ENCODE measurements around the gene RAD51B. TPM values are rescaled to one million over a fixed set of nuclear protein-coding genes. Genes with fewer than 3 reads are reported as not detected.
A peak's percentile ranks its signal among the peaks of the same experiment; 100 is the strongest.

The RAD51B gene
- total RNA-seq, 2 donors from 2014 or later = 9.3 to 12.1 TPM

- Histone ChIP-seq H3K27ac (peak overlapping the region; percentile 39 to 48), H3K9me3 (no peaks in the 10 kb centered on the region), H3K4me3 (no peak overlapping the region), H3K36me3 (no peaks in the 10 kb centered on the region), H3K4me1 (ENCODE audit: control insufficient read depth in 1 of 2, low read depth in 2 of 2) (peaks cover 41 to 67% of the 10 kb centered on the region in 2 donors), H3K27me3 (replicated peaks; ENCODE audit: insufficient read depth) (no peaks in the 10 kb centered on the region)
- DNase-seq (ENCODE audit: low spot score) (no peak), ATAC-seq (ENCODE audit: insufficient number of reproducible peaks, low FRiP score, low read depth) (no peak)
- TF ChIP-seq, protein P1, sequence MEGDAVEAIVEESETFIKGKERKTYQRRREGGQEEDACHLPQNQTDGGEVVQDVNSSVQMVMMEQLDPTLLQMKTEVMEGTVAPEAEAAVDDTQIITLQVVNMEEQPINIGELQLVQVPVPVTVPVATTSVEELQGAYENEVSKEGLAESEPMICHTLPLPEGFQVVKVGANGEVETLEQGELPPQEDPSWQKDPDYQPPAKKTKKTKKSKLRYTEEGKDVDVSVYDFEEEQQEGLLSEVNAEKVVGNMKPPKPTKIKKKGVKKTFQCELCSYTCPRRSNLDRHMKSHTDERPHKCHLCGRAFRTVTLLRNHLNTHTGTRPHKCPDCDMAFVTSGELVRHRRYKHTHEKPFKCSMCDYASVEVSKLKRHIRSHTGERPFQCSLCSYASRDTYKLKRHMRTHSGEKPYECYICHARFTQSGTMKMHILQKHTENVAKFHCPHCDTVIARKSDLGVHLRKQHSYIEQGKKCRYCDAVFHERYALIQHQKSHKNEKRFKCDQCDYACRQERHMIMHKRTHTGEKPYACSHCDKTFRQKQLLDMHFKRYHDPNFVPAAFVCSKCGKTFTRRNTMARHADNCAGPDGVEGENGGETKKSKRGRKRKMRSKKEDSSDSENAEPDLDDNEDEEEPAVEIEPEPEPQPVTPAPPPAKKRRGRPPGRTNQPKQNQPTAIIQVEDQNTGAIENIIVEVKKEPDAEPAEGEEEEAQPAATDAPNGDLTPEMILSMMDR (IDR thresholded peaks at IDR 0.05) = no peak
Observed at GRCh38 chr14:68139431-68140075, 320.0 kb downstream of the RAD51B start.

DNA sequence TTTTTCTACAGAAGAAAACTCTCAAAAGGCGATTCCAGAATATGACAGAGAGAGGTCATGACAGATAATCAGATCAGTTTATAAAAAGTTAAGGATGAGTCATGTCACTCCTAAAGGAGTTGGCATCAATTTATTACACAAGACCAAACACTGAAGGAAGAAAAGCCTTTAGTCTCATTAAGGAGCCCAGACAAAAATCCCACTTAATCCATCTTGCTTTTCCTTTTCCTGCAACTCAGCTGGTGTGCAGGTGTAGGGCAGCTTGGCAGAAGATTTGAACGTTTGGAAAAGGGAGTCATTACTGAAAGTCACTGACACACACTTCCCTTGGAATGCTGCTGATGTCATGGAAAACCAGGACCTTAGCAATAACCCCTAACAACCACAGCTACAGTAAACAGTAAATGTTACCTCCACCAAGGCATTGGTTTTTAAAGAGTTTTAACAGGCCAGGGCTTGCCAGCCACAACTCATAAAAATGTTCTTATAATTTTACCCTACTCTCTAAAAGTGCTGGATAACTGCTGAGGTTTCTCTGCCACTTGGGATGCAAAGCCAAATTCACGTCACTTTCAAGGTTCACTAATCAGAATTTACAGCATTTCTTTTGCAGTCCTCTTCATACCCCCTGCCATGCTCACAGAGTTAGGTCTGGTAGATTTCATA is 320.6 kb downstream of the RAD51B start:
- Histone ChIP-seq H3K27me3 (replicated peaks; ENCODE audit: insufficient read depth) (no peaks in the 10 kb centered on the region), H3K4me1 (ENCODE audit: control insufficient read depth in 1 of 2, low read depth in 2 of 2) (peaks cover 42 to 73% of the 10 kb centered on the region in 2 donors), H3K9me3 (no peaks in the 10 kb centered on the region), H3K4me3 (no peak overlapping the region), H3K27ac (peak overlapping the region; percentile 48 to 63), H3K36me3 (no peaks in the 10 kb centered on the region)
- DNase-seq (ENCODE audit: low spot score) (no peak), ATAC-seq (ENCODE audit: insufficient number of reproducible peaks, low FRiP score, low read depth) (peak; percentile 74)
- TF ChIP-seq, protein P1 (IDR thresholded peaks at IDR 0.05) = no peak

GRCh38 chr14:68140806-68141205 is 321.2 kb downstream of the RAD51B start:
- TF ChIP-seq, protein P1 (IDR thresholded peaks at IDR 0.05) = no peak
- DNase-seq (ENCODE audit: low spot score) (no peak), ATAC-seq (ENCODE audit: insufficient number of reproducible peaks, low FRiP score, low read depth) (no peak)
- Histone ChIP-seq H3K27ac (peak overlapping the region; percentile 48 to 63), H3K27me3 (replicated peaks; ENCODE audit: insufficient read depth) (no peaks in the 10 kb centered on the region), H3K4me1 (ENCODE audit: control insufficient read depth in 1 of 2, low read depth in 2 of 2) (peaks cover 41 to 75% of the 10 kb centered on the region in 2 donors), H3K36me3 (no peaks in the 10 kb centered on the region), H3K4me3 (no peak overlapping the region), H3K9me3 (no peaks in the 10 kb centered on the region)

- H3K9me3 ChIP-seq = no peaks in the 10 kb centered on the region
- no peaks in the 10 kb centered on the region for H3K27me3 ChIP-seq (replicated peaks; ENCODE audit: insufficient read depth)
- no peak for ATAC-seq (ENCODE audit: insufficient number of reproducible peaks, low FRiP score, low read depth)
- peaks cover 43 to 76% of the 10 kb centered on the region in 2 donors for H3K4me1 ChIP-seq (ENCODE audit: control insufficient read depth in 1 of 2, low read depth in 2 of 2)
- H3K27ac ChIP-seq = peak overlapping the region in 1 of 2 donors; percentile 38
- H3K4me3 ChIP-seq = no peak overlapping the region
- no peak for DNase-seq (ENCODE audit: low spot score)
- no peaks in the 10 kb centered on the region for H3K36me3 ChIP-seq
- TF ChIP-seq, protein P1 (IDR thresholded peaks at IDR 0.05) = no peak
Observed at GRCh38 chr14:68141281-68142088, 321.9 kb downstream of the RAD51B start.

DNA sequence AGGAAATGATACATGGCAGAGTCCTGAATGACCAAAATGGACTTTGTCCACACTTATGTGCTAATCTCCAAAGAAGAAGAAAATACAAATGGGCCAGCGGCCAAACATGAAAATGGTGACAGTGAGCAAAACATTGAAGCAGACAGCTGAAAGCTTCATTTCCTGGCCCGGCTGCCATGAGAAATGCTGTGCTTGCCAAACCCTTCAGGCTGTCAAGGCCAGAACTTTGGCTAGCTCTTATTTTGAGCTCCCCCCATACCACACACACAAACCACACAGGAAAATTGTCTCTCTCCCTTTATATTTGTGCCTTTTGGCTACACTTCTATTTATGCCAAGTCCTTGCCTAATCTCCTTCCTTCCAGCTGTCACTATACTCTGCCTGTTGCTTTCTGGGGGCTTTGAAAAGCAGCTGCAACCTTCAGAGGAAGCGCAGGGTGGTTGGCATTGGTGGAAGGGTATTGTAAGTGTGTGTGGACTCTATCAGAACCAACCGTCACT is 323.8 kb downstream of the RAD51B start:
- Histone ChIP-seq H3K27ac (peak overlapping the region in 1 of 2 donors; percentile 51), H3K9me3 (no peaks in the 10 kb centered on the region), H3K27me3 (replicated peaks; ENCODE audit: insufficient read depth) (no peaks in the 10 kb centered on the region), H3K4me3 (no peak overlapping the region), H3K36me3 (no peaks in the 10 kb centered on the region), H3K4me1 (ENCODE audit: control insufficient read depth in 1 of 2, low read depth in 2 of 2) (peaks cover 33 to 72% of the 10 kb centered on the region in 2 donors)
- DNase-seq (ENCODE audit: low spot score) (no peak), ATAC-seq (ENCODE audit: insufficient number of reproducible peaks, low FRiP score, low read depth) (no peak)
- TF ChIP-seq, protein P1 (IDR thresholded peaks at IDR 0.05) = no peak

All from thoracic aorta (tissue), 2 donors.